ENCODE results near the gene DPP10. TPM values are rescaled to one million over a fixed set of nuclear protein-coding genes. Genes with fewer than 3 reads are reported as not detected.

The DPP10 gene
- total RNA-seq, 2 experiments from 2014 or later, result not detected

GRCh38 chr2:114526841-114527240, 84.4 kb downstream of the DPP10 start:
- no peaks in the 10 kb centered on the region for H3K9me3 Mint-ChIP-seq (ENCODE audit: low read depth)
- no peak overlapping the region for H3K27ac Mint-ChIP-seq
- CTCF ChIA-PET, result no interaction called here
- H3K4me3 Mint-ChIP-seq, result no peak overlapping the region
- DNase-seq (no peak), ATAC-seq (no peak)
- H3K36me3 Mint-ChIP-seq, result no peaks in the 10 kb centered on the region
- H3K27me3 Mint-ChIP-seq, result no peaks in the 10 kb centered on the region
- H3K4me1 Mint-ChIP-seq, result no peaks in the 10 kb centered on the region

- Mint-ChIP-seq H3K27ac (no peak overlapping the region), H3K27me3 (no peaks in the 10 kb centered on the region), H3K36me3 (no peaks in the 10 kb centered on the region), H3K9me3 (ENCODE audit: low read depth) (no peaks in the 10 kb centered on the region), H3K4me1 (no peaks in the 10 kb centered on the region), H3K4me3 (no peak overlapping the region)
- DNase-seq, result no peak
- CTCF ChIA-PET, result no interaction called here
- ATAC-seq, result no peak
Measured at GRCh38 chr2:114527330-114527983, 85.0 kb downstream of the DPP10 start.

DNA sequence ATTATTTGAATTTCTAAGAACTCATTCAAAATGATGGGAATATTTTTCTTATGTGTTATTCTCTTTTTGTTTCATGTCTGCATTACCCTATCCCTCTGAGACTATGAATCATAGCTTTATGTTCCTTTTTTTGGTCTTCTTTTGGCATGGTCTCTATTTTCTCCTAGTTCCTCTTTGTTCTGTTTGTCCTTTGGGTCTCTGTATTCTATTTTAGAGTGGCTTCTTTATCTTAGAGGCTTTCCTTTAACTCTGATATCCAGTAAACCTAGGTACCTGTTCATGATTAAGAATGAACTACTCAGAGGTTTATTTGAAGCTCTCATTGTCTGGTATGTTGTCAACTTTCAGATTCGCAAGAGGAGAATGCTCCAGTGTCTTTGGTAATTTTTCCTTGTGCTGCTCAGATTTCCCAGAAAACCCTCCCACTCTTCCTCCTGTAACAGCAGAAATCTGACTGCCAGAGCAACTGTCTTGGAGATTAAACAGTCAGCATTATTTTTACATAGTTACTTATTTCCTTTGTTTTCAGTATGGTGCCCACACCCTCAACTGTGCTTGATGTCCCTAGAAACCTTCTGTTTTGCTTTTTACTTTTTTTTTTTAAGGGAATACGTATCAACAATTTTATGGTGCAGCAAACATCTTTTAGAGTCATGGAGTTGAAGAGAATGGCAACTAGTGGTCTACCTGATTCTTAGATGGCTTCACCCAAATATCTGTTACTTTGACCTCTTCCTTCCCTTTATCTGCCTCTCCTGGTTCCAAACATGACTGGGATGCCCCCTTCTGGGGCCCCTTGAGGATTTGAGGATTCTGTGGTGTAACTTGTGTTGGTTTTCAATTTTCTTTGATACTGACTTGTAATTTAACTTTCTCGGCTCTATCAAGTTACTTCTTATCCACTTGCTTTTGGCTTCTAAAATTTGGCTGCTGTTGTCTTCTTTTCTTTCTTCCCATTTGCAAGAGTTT, 92.0 kb downstream of the DPP10 start:
- Mint-ChIP-seq H3K36me3 (no peaks in the 10 kb centered on the region), H3K27ac (no peak overlapping the region), H3K27me3 (no peaks in the 10 kb centered on the region), H3K4me1 (no peaks in the 10 kb centered on the region), H3K4me3 (no peak overlapping the region), H3K9me3 (ENCODE audit: low read depth) (no peaks in the 10 kb centered on the region)
- CTCF ChIA-PET, result no interaction called here
- DNase-seq (no peak), ATAC-seq (no peak)

DNA sequence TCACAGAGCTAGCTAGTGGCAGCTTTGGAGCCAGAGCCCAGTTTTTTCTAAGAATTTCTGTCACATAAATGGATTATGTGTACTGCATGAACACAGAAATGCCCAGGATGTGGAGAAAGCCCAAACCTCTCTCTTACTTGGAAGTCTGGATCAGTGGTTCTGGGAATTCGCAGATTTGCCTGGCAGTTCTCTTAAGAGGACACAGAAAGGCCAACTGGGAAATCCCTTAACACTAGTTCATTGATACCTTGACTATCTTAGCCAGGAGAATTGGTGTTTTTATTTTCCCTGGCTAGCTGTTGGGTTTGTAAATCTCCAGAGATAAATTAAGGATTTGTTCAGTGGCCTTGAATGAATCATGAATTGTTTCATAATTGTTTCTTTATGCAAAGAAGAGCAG, 95.3 kb downstream of the DPP10 start:
- no peaks in the 10 kb centered on the region for H3K9me3 Mint-ChIP-seq (ENCODE audit: low read depth)
- CTCF ChIA-PET, result no interaction called here
- no peaks in the 10 kb centered on the region for H3K36me3 Mint-ChIP-seq
- H3K27ac Mint-ChIP-seq, result no peak overlapping the region
- no peaks in the 10 kb centered on the region for H3K27me3 Mint-ChIP-seq
- H3K4me1 Mint-ChIP-seq, result no peaks in the 10 kb centered on the region
- DNase-seq (no peak), ATAC-seq (no peak)
- no peak overlapping the region for H3K4me3 Mint-ChIP-seq

DNA sequence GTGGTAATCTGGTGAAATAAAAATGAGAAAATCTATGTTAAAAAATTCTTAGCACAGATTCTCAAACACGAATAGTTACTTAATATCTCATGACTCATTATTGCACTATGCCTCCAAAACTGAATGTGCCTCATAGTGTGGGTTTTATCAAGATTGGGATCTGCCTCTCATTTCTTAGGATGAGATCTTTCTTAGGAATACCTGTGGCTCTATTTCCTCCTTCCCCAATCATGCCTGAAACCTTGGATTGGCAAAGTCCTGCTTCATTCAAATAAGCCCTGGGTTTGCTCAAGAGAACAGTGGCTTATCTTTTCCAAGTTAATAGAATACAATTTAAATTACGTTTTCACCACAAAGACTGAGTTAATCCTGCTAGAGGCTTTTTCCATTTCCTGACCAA, 100.3 kb downstream of the DPP10 start:
- Mint-ChIP-seq H3K4me1 (no peaks in the 10 kb centered on the region), H3K27ac (no peak overlapping the region), H3K4me3 (no peak overlapping the region), H3K27me3 (no peaks in the 10 kb centered on the region), H3K36me3 (no peaks in the 10 kb centered on the region), H3K9me3 (ENCODE audit: low read depth) (no peaks in the 10 kb centered on the region)
- no peak for ATAC-seq
- DNase-seq, result no peak
- CTCF ChIA-PET, result no interaction called here

DNA sequence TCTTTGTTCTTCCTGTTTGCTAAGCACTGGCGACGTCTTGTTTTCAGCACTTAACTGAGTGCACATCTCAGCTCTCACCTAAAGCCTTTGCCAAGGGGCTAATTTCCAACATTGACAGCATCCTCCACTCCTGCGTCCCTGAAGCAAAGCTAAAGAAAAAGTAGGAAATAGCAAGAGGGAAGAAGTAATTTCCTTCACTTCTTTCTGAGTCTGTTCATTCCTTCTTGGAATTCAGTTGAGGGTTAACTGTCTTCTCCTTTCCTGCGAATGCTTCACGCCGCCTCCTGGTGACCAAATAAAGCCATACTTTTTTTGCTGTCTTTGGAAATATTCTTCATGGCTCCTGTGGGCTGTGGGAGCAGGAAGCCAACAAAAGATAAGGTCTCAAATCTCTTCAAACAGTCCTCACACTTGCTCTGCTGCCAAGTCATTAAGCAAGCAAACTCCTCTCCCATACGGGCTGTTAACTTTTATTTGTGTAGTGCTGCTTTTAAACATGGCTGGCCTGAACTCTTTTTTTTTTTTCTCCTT, 100.9 kb downstream of the DPP10 start:
- Mint-ChIP-seq H3K9me3 (ENCODE audit: low read depth) (no peaks in the 10 kb centered on the region), H3K27ac (no peak overlapping the region), H3K4me1 (no peaks in the 10 kb centered on the region), H3K36me3 (no peaks in the 10 kb centered on the region), H3K27me3 (no peaks in the 10 kb centered on the region), H3K4me3 (no peak overlapping the region)
- CTCF ChIA-PET, result no interaction called here
- ATAC-seq (no peak), DNase-seq (no peak)

- no peak overlapping the region for H3K27ac Mint-ChIP-seq
- no peaks in the 10 kb centered on the region for H3K9me3 Mint-ChIP-seq (ENCODE audit: low read depth)
- H3K36me3 Mint-ChIP-seq, result no peaks in the 10 kb centered on the region
- H3K27me3 Mint-ChIP-seq, result no peaks in the 10 kb centered on the region
- no peaks in the 10 kb centered on the region for H3K4me1 Mint-ChIP-seq
- H3K4me3 Mint-ChIP-seq, result no peak overlapping the region
- CTCF ChIA-PET, result no interaction called here
- DNase-seq (no peak), ATAC-seq (no peak)
Measured at GRCh38 chr2:114545052-114545451, 102.6 kb downstream of the DPP10 start.

- no peak overlapping the region for H3K4me3 Mint-ChIP-seq
- no peak for ATAC-seq
- no peaks in the 10 kb centered on the region for H3K4me1 Mint-ChIP-seq
- CTCF ChIA-PET, result no interaction called here
- H3K9me3 Mint-ChIP-seq (ENCODE audit: low read depth), result no peaks in the 10 kb centered on the region
- no peaks in the 10 kb centered on the region for H3K27me3 Mint-ChIP-seq
- no peaks in the 10 kb centered on the region for H3K36me3 Mint-ChIP-seq
- no peak overlapping the region for H3K27ac Mint-ChIP-seq
- DNase-seq, result no peak
Measured at GRCh38 chr2:114546531-114546930, 104.1 kb downstream of the DPP10 start.

DNA sequence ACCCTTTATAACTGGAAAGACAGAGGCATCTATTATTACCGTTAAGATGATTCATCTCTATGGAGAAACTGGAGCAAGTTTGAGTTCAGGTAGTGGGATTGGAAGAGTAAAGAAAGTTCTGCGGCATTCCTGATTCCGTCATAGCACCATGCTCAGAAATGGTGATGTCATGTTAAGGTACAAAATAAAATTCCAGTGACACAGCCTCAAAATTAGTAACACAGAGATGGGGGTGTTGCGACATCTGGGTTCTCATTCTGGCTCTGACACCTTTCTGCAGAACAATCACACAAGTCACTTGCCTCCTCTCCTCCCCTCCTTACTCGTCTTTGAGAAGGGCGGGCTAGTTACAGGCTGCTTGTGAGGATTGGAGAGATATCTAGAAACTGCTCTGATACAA, 105.7 kb downstream of the DPP10 start:
- no peak for ATAC-seq
- Mint-ChIP-seq H3K27ac (no peak overlapping the region), H3K9me3 (ENCODE audit: low read depth) (no peaks in the 10 kb centered on the region), H3K4me1 (no peaks in the 10 kb centered on the region), H3K36me3 (no peaks in the 10 kb centered on the region), H3K4me3 (no peak overlapping the region), H3K27me3 (no peaks in the 10 kb centered on the region)
- DNase-seq, result no peak
- CTCF ChIA-PET, result no interaction called here

DNA sequence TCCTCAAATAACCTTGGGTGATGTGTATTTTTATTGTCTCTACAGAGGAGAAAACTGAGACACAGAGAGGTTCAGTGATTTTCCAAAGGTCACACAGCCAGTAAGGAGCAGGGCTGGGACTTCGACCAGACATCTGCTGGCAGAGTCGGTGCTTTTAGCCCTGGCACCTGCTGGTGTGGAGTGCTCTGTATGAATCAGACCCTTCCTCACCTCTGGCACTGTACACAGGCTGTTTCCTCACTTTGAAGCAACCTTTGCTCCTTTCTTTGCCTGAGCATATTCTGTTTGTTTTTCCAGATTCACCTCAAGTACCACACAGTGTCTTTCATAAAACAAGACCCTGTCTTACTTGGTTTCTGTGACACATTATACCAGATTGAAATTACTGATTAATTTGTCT, 107.9 kb downstream of the DPP10 start:
- Mint-ChIP-seq H3K27me3 (no peaks in the 10 kb centered on the region), H3K4me1 (no peaks in the 10 kb centered on the region), H3K27ac (no peak overlapping the region), H3K9me3 (ENCODE audit: low read depth) (no peaks in the 10 kb centered on the region), H3K36me3 (no peaks in the 10 kb centered on the region), H3K4me3 (no peak overlapping the region)
- no peak for ATAC-seq
- CTCF ChIA-PET, result no interaction called here
- no peak for DNase-seq

DNA sequence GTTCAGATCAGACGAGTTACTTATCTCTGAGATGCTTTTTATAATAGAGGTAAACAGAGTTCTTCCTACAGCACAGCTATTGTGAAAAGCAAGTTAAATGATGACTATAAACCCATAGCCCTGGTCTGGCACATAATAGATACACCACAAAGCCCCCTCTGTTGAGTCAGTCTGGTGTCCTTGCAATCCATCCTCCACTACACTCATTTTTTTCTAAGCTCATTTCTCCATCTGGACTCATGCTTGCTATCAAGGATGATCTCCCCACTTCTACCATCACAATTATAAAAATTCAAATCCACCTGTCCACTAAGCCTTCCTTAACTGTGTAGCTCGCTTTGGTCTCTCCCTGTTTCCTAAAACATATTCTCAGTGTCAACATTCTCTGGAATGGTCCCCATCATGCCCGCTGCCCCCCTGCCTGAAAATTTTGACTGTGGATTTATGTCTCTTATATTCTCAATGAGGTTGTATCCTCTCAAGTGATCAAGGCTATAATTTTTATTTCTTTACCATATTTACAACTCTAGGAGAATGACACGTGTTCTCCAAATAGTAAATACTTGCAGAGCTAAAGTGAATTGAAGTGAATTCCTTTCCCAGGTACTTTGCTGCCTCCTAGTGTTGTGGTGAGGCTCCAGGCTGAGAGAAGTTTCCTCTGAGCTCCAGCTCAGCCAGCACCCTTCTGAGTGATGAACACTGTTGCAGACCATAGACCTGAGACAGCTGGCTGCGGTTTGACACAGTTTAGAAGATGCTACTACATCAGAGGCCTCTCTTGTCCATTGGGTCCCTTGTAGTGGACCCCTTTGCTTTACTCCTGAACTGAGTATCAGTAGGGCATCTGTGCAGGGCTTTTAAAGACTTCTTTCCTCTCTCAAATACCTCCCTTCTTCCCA, 108.7 kb downstream of the DPP10 start:
- CTCF ChIA-PET, result interaction anchor here (1.1 kb wide), 1 partner anchor 9 kb away, joined by 3 read pairs; no protein-coding TSS in a partner anchor
- Mint-ChIP-seq H3K9me3 (ENCODE audit: low read depth) (no peaks in the 10 kb centered on the region), H3K27ac (no peak overlapping the region), H3K4me1 (no peaks in the 10 kb centered on the region), H3K27me3 (no peaks in the 10 kb centered on the region), H3K36me3 (no peaks in the 10 kb centered on the region), H3K4me3 (no peak overlapping the region)
- DNase-seq, result no peak
- ATAC-seq, result no peak

GRCh38 chr2:114553027-114553426, 110.6 kb downstream of the DPP10 start:
- Mint-ChIP-seq H3K4me3 (no peak overlapping the region), H3K9me3 (ENCODE audit: low read depth) (no peaks in the 10 kb centered on the region), H3K27ac (no peak overlapping the region), H3K36me3 (no peaks in the 10 kb centered on the region), H3K4me1 (no peaks in the 10 kb centered on the region), H3K27me3 (no peaks in the 10 kb centered on the region)
- CTCF ChIA-PET, result no interaction called here
- no peak for ATAC-seq
- no peak for DNase-seq

DNA sequence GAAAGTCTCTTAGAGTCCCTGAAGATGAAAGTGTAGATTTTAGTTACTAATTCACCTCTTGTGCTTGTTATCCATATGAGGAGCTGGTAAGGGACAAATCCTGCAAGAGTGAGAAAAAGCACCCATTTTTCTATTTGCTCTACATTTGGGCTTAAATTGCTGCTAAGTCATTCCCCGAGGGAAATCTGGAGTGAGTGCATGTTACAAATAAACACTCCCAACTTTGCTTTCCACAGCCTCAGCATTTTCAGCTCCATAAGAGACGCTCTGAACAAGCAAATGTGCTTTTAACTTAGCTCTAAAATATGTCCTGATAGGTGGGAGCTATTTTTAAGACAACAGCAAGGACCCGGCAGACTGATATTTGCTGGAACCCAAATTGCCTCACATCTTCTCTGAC, 126.7 kb downstream of the DPP10 start:
- Mint-ChIP-seq H3K36me3 (no peaks in the 10 kb centered on the region), H3K27ac (no peak overlapping the region), H3K4me1 (no peaks in the 10 kb centered on the region), H3K4me3 (no peak overlapping the region), H3K9me3 (ENCODE audit: low read depth) (no peaks in the 10 kb centered on the region), H3K27me3 (no peaks in the 10 kb centered on the region)
- DNase-seq (no peak), ATAC-seq (no peak)
- CTCF ChIA-PET, result no interaction called here
